ENCODE results near the gene GLB1L3. TPM values are rescaled to one million over a fixed set of nuclear protein-coding genes. Genes with fewer than 3 reads are reported as not detected.
"Not testable (repeated sequence)": the region's sequence is repeated elsewhere in the genome, so short reads cannot be mapped to it uniquely, and the experiment has no call there.

The GLB1L3 gene
- total RNA-seq, 1 donor from 2014 or later = 16.5 TPM

- H3K4me3 Mint-ChIP-seq (ENCODE audit: unreplicated experiment) = peak overlapping the region; percentile 94
- peaks cover 22% of the 10 kb centered on the region for H3K4me1 Mint-ChIP-seq (ENCODE audit: unreplicated experiment)
- TF ChIP-seq CTCF (IDR thresholded peaks at IDR 0.05; ENCODE audit: unreplicated experiment) = no peak
- H3K27ac Mint-ChIP-seq (ENCODE audit: unreplicated experiment) = no peak overlapping the region
- H3K27me3 Mint-ChIP-seq (ENCODE audit: unreplicated experiment) = peaks cover 5% of the 10 kb centered on the region
- H3K9me3 Mint-ChIP-seq (ENCODE audit: unreplicated experiment) = no peaks in the 10 kb centered on the region
- DNase-seq (ENCODE audit: low spot score) = no peak
- peaks cover 9% of the 10 kb centered on the region for H3K36me3 Mint-ChIP-seq (ENCODE audit: low read depth, unreplicated experiment)
Measured at GRCh38 chr11:134254433-134255183, 21.6 kb upstream of the GLB1L3 start.

- DNase-seq (ENCODE audit: low spot score); H3K27ac Mint-ChIP-seq (ENCODE audit: unreplicated experiment); H3K4me3 Mint-ChIP-seq (ENCODE audit: unreplicated experiment); H3K9me3 Mint-ChIP-seq (ENCODE audit: unreplicated experiment); H3K36me3 Mint-ChIP-seq (ENCODE audit: low read depth, unreplicated experiment); H3K27me3 Mint-ChIP-seq (ENCODE audit: unreplicated experiment): not testable (repeated sequence)
- H3K4me1 Mint-ChIP-seq (ENCODE audit: unreplicated experiment) = peaks cover 22% of the 10 kb centered on the region
Measured at GRCh38 chr11:134255184-134255561, 21.0 kb upstream of the GLB1L3 start.

GRCh38 chr11:134257101-134257500 is 19.1 kb upstream of the GLB1L3 start:
- TF ChIP-seq CTCF (IDR thresholded peaks at IDR 0.05; ENCODE audit: unreplicated experiment) = no peak
- H3K4me1 Mint-ChIP-seq (ENCODE audit: unreplicated experiment) = peaks cover 19% of the 10 kb centered on the region
- peaks cover 13% of the 10 kb centered on the region for H3K36me3 Mint-ChIP-seq (ENCODE audit: low read depth, unreplicated experiment)
- no peak overlapping the region for H3K4me3 Mint-ChIP-seq (ENCODE audit: unreplicated experiment)
- H3K9me3 Mint-ChIP-seq (ENCODE audit: unreplicated experiment) = no peaks in the 10 kb centered on the region
- peaks cover 5% of the 10 kb centered on the region for H3K27me3 Mint-ChIP-seq (ENCODE audit: unreplicated experiment)
- no peak for DNase-seq (ENCODE audit: low spot score)
- no peak overlapping the region for H3K27ac Mint-ChIP-seq (ENCODE audit: unreplicated experiment)

- peaks cover 1% of the 10 kb centered on the region for H3K27me3 Mint-ChIP-seq (ENCODE audit: unreplicated experiment)
- H3K4me1 Mint-ChIP-seq (ENCODE audit: unreplicated experiment) = peaks cover 15% of the 10 kb centered on the region
- H3K4me3 Mint-ChIP-seq (ENCODE audit: unreplicated experiment) = peak overlapping the region; percentile 4
- peaks cover 13% of the 10 kb centered on the region for H3K36me3 Mint-ChIP-seq (ENCODE audit: low read depth, unreplicated experiment)
- TF ChIP-seq CTCF (IDR thresholded peaks at IDR 0.05; ENCODE audit: unreplicated experiment) = no peak
- H3K9me3 Mint-ChIP-seq (ENCODE audit: unreplicated experiment) = no peaks in the 10 kb centered on the region
- no peak for DNase-seq (ENCODE audit: low spot score)
- no peak overlapping the region for H3K27ac Mint-ChIP-seq (ENCODE audit: unreplicated experiment)
Measured at GRCh38 chr11:134258577-134258976, 17.6 kb upstream of the GLB1L3 start.

- TF ChIP-seq CTCF (IDR thresholded peaks at IDR 0.05; ENCODE audit: unreplicated experiment) = no peak
- Mint-ChIP-seq H3K4me3 (ENCODE audit: unreplicated experiment) (no peak overlapping the region), H3K36me3 (ENCODE audit: low read depth, unreplicated experiment) (peaks cover 13% of the 10 kb centered on the region), H3K27me3 (ENCODE audit: unreplicated experiment) (peaks cover 1% of the 10 kb centered on the region), H3K4me1 (ENCODE audit: unreplicated experiment) (peaks cover 12% of the 10 kb centered on the region), H3K27ac (ENCODE audit: unreplicated experiment) (peak overlapping the region; percentile 15), H3K9me3 (ENCODE audit: unreplicated experiment) (no peaks in the 10 kb centered on the region)
- DNase-seq (ENCODE audit: low spot score) = no peak
Measured at GRCh38 chr11:134260503-134260902, 15.7 kb upstream of the GLB1L3 start.

Measured in endothelial cell (in vitro differentiated cells).